Right lobe of liver (tissue), 4 donors: Measurements from ENCODE around the gene MYOZ1.

Source experiments
- CTCF ChIP-seq, 4 donors: fragments of 200-600 bp in 3 of 4; fragments of 450-650 bp in 1 of 4; IDR thresholded peaks; one replicate each; pipeline versions ENCODE4 v1.5.1 to v1.8.0; 2016 to 2022; ENCODE audit warnings: antibody characterized with exemption in 4 of 4, mild to moderate bottlenecking in 2 of 4
- POLR2A ChIP-seq: fragments of 450-650 bp; IDR thresholded peaks from one replicate; pipeline ENCODE4 v1.6.1; 2017; ENCODE audit warnings: antibody characterized with exemption, mild to moderate bottlenecking
- donor health status: DM: no; HTN: no; CAD: no.
- donor health status: DM: no; HTN: no; CAD: no.
- donor health status: DM: no; HTN: yes; CAD: no.

- TF ChIP-seq CTCF (IDR thresholded peaks at IDR 0.05) (no peak), POLR2A (no peak)
These were observed 16.0 kb downstream of the MYOZ1 start for GRCh38 chr10:73625004-73625883.
